Esophagus squamous epithelium (tissue), 5 donors: ENCODE results near the gene MYO1B. TPM values are rescaled to one million over a fixed set of nuclear protein-coding genes. Genes with fewer than 3 reads are reported as not detected.

Experiments used
- DNase-seq: peaks from one replicate; lab custom pipeline; 2025; lab: John Stamatoyannopoulos, UW
- H3K27ac ChIP-seq, 4 donors: fragments of 200-600 bp; sonication (generic); one replicate each; pipeline ENCODE4 v1.5.1; 2016 to 2019; ENCODE audit warnings: mild to moderate bottlenecking in 1 of 4
- H3K27me3 ChIP-seq, 4 donors: fragments of 200-600 bp; sonication (generic); 1 replicate in 3 of 4; 2 replicates in 1 of 4; pipeline versions ENCODE4 v1.5.1 to v1.6.0; 2017 to 2021; ENCODE audit warnings: antibody characterized with exemption in 1 of 4
- H3K36me3 ChIP-seq, 3 donors: fragments of 200-600 bp; sonication (generic); one replicate each; pipeline ENCODE4 v1.5.1; 2016 to 2019
- H3K4me1 ChIP-seq, 3 donors: fragments of 200-600 bp; sonication (generic); one replicate each; pipeline ENCODE4 v1.5.1; 2017 to 2019
- H3K4me3 ChIP-seq, 4 donors: fragments of 200-600 bp; sonication (generic); 1 replicate in 3 of 4; 2 replicates in 1 of 4; pipeline ENCODE4 v1.5.1; 2016 to 2019; ENCODE audit warnings: mild to moderate bottlenecking in 2 of 4, moderate library complexity in 1 of 4
- H3K9me3 ChIP-seq, 3 donors: fragments of 200-600 bp; sonication (generic); one replicate each; pipeline ENCODE4 v1.5.1; 2016 to 2019
- CTCF ChIP-seq, 6 experiments: fragments of 450-650 bp in 4 of 6; fragments of 200-600 bp in 2 of 6; sonication (generic) in 2 of 6; IDR thresholded peaks; one replicate each; pipeline ENCODE4 v1.5.1; 2016 to 2019; ENCODE audit warnings: antibody characterized with exemption in 6 of 6, mild to moderate bottlenecking in 4 of 6, moderate library complexity in 4 of 6
- POLR2A ChIP-seq, 4 donors: fragments of 450-650 bp; IDR thresholded peaks; one replicate each; pipeline ENCODE4 v1.6.1; 2017; ENCODE audit warnings: antibody characterized with exemption in 4 of 4, mild to moderate bottlenecking in 4 of 4, moderate library complexity in 3 of 4
- WGBS, 2 donors: methylation state at CpG; one replicate each; pipeline ENCODE4 v1.1.5; 2018; 5-methylcytosine and 5-hydroxymethylcytosine counted together
- intact Hi-C: fragments of 100-400 bp; cut with DNase I; formaldehyde crosslinking; loops from one replicate; pipeline ENCODE4 v1.15.0; 2022
- total RNA-seq, 4 donors: library from RNA; depleted of rRNA; stranded (reverse); fragments of >200 nt; gene quantifications; one replicate each; pipeline ENCODE4 v1.1.0, GENCODE V29; 2016
- donor health status: DM: yes; HTN: yes; CAD: no.

Gene MYO1B
- total RNA-seq, 4 donors from 2014 or later: 24.6 to 152 (median 37.5) TPM

- WGBS, 2 donors: 50 to 66% methylated on average over 2 of the region's 2 CpGs
- Histone ChIP-seq H3K27me3 (no peaks in the 10 kb centered on the region), H3K36me3 (no peaks in the 10 kb centered on the region), H3K27ac (no peak overlapping the region), H3K4me1 (no peaks in the 10 kb centered on the region), H3K4me3 (no peak overlapping the region), H3K9me3 (no peaks in the 10 kb centered on the region)
- TF ChIP-seq POLR2A (IDR thresholded peaks at IDR 0.05) (no peak), CTCF (IDR thresholded peaks at IDR 0.05) (no peak)
- intact Hi-C loops: no loop called here
- DNase-seq: no peak
Observed at GRCh38 chr2:191291471-191291870, 46.3 kb downstream of the MYO1B start.

- intact Hi-C loops: no loop called here
- no peak for DNase-seq
- H3K4me3 ChIP-seq: no peak overlapping the region
- no peaks in the 10 kb centered on the region for H3K27me3 ChIP-seq
- no peak for TF ChIP-seq POLR2A (IDR thresholded peaks at IDR 0.05)
- no peak for TF ChIP-seq CTCF (IDR thresholded peaks at IDR 0.05)
- H3K9me3 ChIP-seq: no peaks in the 10 kb centered on the region
- no peaks in the 10 kb centered on the region for H3K36me3 ChIP-seq
- no peak overlapping the region for H3K27ac ChIP-seq
- no peaks in the 10 kb centered on the region for H3K4me1 ChIP-seq
Observed at GRCh38 chr2:191292869-191293268, 47.7 kb downstream of the MYO1B start.

GRCh38 chr2:191295088-191295487 is 49.9 kb downstream of the MYO1B start:
- WGBS, 2 donors: 49 to 55% methylated on average over 3 of the region's 3 CpGs
- H3K9me3 ChIP-seq: no peaks in the 10 kb centered on the region
- DNase-seq: no peak
- H3K27me3 ChIP-seq: no peaks in the 10 kb centered on the region
- no peaks in the 10 kb centered on the region for H3K36me3 ChIP-seq
- H3K4me1 ChIP-seq: no peaks in the 10 kb centered on the region
- no peak overlapping the region for H3K27ac ChIP-seq
- TF ChIP-seq CTCF (IDR thresholded peaks at IDR 0.05): no peak
- TF ChIP-seq POLR2A (IDR thresholded peaks at IDR 0.05): no peak
- intact Hi-C loops: no loop called here
- no peak overlapping the region for H3K4me3 ChIP-seq

- TF ChIP-seq CTCF (IDR thresholded peaks at IDR 0.05): no peak
- no peak for TF ChIP-seq POLR2A (IDR thresholded peaks at IDR 0.05)
- no peak overlapping the region for H3K27ac ChIP-seq
- H3K4me1 ChIP-seq: no peaks in the 10 kb centered on the region
- intact Hi-C loops: no loop called here
- DNase-seq: no peak
- H3K36me3 ChIP-seq: no peaks in the 10 kb centered on the region
- WGBS, 2 donors: 78 to 87% methylated on average over 8 of the region's 8 CpGs
- H3K27me3 ChIP-seq: no peaks in the 10 kb centered on the region
- no peak overlapping the region for H3K4me3 ChIP-seq
- no peaks in the 10 kb centered on the region for H3K9me3 ChIP-seq
Observed at GRCh38 chr2:191296083-191297006, 51.1 kb downstream of the MYO1B start.

GRCh38 chr2:191297033-191297432 is 51.8 kb downstream of the MYO1B start:
- TF ChIP-seq CTCF (IDR thresholded peaks at IDR 0.05): no peak
- TF ChIP-seq POLR2A (IDR thresholded peaks at IDR 0.05): no peak
- no peak overlapping the region for H3K27ac ChIP-seq
- intact Hi-C loops: no loop called here
- WGBS, 2 donors: 73 to 77% methylated on average over 5 of the region's 5 CpGs
- H3K36me3 ChIP-seq: no peaks in the 10 kb centered on the region
- H3K4me1 ChIP-seq: no peaks in the 10 kb centered on the region
- H3K9me3 ChIP-seq: no peaks in the 10 kb centered on the region
- H3K27me3 ChIP-seq: no peaks in the 10 kb centered on the region
- no peak overlapping the region for H3K4me3 ChIP-seq
- DNase-seq: no peak
